ENCODE measurements around the gene TBC1D22A.
"Not testable (repeated sequence)": the region's sequence is repeated elsewhere in the genome, so short reads cannot be mapped to it uniquely, and the experiment has no call there.

The TBC1D22A gene

DNA sequence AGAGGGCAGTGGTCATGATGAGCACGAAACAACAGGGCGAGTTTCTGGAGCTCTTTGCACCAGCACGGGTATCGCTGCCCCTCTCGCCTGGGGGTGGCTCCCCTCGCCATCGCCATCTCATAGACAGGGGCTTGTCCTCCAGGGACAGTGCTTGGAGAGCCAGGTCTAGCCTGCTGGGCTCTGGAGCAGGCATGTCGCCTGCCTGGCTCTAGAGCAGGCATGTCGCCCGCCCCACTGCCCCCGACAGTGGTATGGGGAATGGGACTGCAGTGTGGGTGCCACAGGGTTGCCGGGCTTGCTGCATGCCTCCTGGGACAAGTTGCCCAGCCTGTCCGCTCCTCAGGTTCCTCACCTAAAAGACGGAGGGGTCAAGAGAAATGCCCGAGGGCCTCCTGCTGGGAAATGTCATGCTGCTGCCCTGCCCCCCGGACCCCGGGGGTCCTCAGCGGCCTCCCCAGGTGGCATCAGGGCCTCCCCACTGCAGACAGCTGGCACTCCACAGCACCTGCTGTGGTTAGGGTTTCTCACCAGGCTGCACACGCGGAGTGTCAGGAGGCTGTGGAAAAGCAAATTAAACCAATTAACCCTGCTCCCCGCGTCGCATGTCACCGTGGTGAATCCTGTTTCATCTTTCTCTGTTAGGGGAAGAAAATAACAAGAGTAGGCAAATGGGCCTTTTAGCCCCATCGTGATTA, 403.0 kb downstream of the TBC1D22A start:
- no peak overlapping the region for H3K4me3 ChIP-seq (ENCODE audit: low read depth, low read length)

DNA sequence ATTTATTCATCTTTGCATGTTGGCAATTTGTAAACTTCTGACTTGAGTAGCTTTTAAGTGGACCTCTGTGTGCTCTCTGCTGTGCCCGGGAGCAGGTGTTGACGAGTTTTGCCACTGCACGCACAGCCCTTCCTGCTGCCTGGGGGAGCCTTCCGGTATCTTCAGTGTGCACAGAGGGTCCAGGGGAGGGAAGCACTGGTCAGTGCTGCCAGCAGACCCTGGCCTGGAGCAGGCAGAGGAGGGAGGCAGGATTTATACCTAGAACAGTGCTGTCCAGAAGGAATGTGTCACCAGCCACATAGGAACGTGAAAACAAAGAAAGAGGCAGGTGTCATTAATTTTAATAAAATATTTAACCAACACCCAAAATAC, 403.6 kb downstream of the TBC1D22A start:
- no peak overlapping the region for H3K4me3 ChIP-seq (ENCODE audit: low read depth, low read length)

More for the DNA sequence above, 403.0 kb downstream of the TBC1D22A start:
- TF ChIP-seq, protein P1, sequence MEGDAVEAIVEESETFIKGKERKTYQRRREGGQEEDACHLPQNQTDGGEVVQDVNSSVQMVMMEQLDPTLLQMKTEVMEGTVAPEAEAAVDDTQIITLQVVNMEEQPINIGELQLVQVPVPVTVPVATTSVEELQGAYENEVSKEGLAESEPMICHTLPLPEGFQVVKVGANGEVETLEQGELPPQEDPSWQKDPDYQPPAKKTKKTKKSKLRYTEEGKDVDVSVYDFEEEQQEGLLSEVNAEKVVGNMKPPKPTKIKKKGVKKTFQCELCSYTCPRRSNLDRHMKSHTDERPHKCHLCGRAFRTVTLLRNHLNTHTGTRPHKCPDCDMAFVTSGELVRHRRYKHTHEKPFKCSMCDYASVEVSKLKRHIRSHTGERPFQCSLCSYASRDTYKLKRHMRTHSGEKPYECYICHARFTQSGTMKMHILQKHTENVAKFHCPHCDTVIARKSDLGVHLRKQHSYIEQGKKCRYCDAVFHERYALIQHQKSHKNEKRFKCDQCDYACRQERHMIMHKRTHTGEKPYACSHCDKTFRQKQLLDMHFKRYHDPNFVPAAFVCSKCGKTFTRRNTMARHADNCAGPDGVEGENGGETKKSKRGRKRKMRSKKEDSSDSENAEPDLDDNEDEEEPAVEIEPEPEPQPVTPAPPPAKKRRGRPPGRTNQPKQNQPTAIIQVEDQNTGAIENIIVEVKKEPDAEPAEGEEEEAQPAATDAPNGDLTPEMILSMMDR (IDR thresholded peaks at IDR 0.05; ENCODE audit: low read depth, low read length), result no peak

DNA sequence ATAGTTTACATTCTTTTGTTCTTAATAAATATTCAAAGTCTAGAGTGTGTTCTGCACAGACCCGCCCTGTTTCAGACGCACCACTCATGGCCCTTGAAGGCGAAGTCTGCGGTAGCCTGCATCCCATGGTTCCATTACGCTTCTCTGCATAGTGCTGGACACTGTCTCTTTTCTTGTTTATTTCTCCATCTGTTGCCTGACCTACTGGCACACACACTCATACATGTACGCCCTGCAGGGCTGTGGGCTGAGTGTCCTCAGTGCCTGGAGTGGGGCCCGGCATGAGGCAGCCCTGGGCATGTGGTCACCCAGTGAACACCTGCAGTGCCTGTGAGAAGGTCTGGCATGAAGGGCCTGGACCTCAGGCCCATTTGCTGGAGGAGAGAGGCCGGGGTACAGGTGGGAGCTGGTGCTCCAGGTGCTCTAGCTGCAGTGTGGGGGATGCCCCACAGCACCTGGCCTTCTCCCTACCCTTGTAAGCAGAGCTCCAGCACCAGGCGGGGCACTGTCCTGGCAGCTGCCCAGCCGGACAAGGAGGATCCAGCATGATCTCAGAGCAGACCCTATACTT, 404.1 kb downstream of the TBC1D22A start:
- TF ChIP-seq, protein P1 (IDR thresholded peaks at IDR 0.05; ENCODE audit: low read depth, low read length), result no peak
- H3K4me3 ChIP-seq (ENCODE audit: low read depth, low read length), result no peak overlapping the region

More for the DNA sequence above, 403.6 kb downstream of the TBC1D22A start:
- TF ChIP-seq, protein P1 (IDR thresholded peaks at IDR 0.05; ENCODE audit: low read depth, low read length), result no peak

DNA sequence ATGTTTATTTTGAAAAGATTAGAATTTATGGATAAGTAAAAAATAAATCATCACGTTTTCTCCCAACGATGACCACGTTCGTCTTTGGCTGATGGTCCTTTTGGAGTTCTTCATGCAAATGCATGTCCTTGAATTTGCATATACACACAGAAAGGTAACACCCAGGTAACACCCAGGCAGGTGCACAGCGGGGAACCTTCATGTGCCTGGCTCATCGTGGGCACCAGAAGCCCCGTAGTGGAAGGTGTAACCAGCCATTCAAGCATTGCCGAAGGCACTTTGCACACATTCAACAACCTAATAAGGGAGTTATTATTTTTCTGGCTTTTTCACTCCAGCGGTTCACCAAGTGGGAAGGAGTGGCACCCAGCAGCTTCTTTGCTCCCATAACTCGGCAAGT, 404.6 kb downstream of the TBC1D22A start:
- no peak overlapping the region for H3K4me3 ChIP-seq (ENCODE audit: low read depth, low read length)
- TF ChIP-seq, protein P1 (IDR thresholded peaks at IDR 0.05; ENCODE audit: low read depth, low read length), result no peak

DNA sequence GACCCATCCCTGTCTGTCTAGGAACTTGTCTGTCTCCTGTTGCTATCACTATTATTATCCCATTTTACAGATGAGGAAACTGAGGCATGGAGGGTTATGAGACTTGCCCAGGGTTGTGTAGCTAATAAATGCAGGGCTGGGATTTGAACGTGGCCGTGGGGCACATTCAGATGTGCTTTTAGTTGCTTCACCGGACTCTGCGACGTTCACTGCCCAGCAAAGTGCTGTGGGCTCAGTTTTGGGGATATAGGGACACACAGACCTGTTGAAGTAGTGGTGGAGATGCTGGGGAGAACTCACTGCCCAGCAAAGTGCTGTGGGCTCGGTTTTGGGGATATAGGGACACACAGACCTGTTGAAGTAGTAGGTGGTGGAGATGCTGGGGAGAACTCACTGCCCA, 405.5 kb downstream of the TBC1D22A start:
- not testable (repeated sequence) for H3K4me3 ChIP-seq (ENCODE audit: low read depth, low read length)

DNA sequence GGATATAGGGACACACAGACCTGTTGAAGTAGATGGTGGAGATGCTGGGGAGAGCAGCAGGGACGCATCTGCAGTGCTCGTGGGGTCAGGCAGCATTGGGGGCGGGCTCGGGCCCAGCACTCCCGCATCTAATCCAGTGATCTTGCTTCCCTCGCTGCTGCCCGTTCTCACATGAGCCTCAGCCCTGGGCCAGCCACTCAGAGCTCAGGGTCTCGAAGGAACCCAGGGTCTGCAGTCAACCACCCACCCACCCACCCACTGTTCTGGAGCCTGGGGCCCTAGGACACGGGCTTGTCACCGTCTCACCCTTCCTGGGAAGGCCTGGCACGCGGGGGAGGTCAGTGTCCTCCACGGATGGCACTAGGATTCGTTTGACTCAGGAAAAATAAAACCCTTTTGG, 406.0 kb downstream of the TBC1D22A start:
- TF ChIP-seq, protein P1 (IDR thresholded peaks at IDR 0.05; ENCODE audit: low read depth, low read length), result no peak
- H3K4me3 ChIP-seq (ENCODE audit: low read depth, low read length), result no peak overlapping the region

DNA sequence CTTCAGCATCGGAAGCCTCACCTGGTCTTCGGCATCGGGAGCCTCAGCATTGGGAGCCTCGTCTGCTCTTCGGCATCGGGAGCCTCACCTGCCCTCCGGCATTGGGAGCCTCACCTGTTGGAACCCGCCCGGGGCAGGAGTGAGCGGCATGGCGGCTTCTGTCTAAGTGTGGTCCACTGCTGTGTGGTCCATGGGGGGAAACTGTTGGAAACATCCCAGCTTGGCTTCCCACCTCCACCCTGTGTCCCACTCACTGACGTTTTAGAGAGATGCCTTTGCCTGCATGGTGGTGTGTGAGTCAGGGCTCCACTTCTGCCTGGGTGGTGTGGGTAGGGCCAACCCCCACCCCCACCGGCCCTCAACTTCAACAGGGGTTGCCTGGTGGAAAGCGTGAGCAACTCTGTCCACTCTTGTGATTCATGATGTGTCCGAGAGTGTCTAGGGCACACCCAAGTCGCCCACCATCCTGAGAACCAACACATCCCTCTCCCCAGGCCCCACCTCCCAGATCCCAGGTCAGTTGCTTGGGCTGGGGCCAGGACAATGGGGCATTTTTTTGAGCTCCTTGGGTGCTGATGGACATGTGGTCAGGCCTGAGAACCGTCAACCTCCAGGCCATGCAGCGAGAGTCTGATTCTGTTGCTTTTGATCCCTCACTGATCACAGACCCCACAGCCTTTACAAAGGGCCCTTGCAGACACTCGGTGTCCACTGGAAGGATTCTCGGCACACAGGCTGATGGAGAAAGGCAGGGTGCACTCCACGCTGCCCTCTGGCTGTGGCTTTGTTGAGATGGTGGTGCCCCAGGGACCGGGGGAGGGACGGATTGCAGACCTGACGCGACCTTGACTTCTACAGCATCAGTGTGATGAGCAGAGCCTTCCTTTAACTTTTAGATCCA, 406.7 kb downstream of the TBC1D22A start:
- H3K4me3 ChIP-seq (ENCODE audit: low read depth, low read length), result no peak overlapping the region
- TF ChIP-seq, protein P1 (IDR thresholded peaks at IDR 0.05; ENCODE audit: low read depth, low read length), result peak; percentile 47

Measured in WI38 (cell line).